ENCODE measurements around the gene RNF182.
"Not testable (repeated sequence)": the region's sequence is repeated elsewhere in the genome, so short reads cannot be mapped to it uniquely, and the experiment has no call there.

RNF182 gene

GRCh38 chr6:14017626-14018475 lies 93.1 kb downstream of the RNF182 start:
- H3K27me3 Mint-ChIP-seq = peaks cover 13% of the 10 kb centered on the region
- DNase-seq = no peak
- H3K27ac Mint-ChIP-seq = no peak overlapping the region
- no peaks in the 10 kb centered on the region for H3K4me1 Mint-ChIP-seq (ENCODE audit: low read depth)
- H3K4me3 Mint-ChIP-seq = no peak overlapping the region
- no peaks in the 10 kb centered on the region for H3K36me3 Mint-ChIP-seq (ENCODE audit: low read depth)
- H3K9me3 Mint-ChIP-seq = no peaks in the 10 kb centered on the region

DNA sequence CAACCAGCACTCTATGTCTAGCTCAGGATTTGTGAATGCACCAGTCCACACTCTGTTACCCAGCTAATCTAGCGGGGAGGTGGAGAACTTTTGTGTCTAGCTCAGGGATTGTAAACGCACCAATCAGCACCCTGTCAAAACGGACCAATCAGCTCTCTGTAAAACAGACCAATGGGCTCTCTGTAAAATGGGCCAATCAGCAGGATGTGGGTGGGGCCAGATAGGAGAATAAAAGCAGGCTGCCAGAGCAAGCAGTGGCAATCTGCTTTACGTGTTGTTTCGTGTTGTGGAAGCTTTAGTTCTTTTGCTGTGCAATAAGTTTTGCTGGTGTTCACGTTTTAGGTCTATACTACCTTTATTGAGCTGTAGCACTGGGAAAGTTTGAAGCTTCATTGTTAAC lies 93.8 kb downstream of the RNF182 start:
- H3K4me3 Mint-ChIP-seq; H3K36me3 Mint-ChIP-seq (ENCODE audit: low read depth); H3K9me3 Mint-ChIP-seq; H3K4me1 Mint-ChIP-seq (ENCODE audit: low read depth); DNase-seq; H3K27ac Mint-ChIP-seq: not testable (repeated sequence)
- peaks cover 13% of the 10 kb centered on the region for H3K27me3 Mint-ChIP-seq

DNA sequence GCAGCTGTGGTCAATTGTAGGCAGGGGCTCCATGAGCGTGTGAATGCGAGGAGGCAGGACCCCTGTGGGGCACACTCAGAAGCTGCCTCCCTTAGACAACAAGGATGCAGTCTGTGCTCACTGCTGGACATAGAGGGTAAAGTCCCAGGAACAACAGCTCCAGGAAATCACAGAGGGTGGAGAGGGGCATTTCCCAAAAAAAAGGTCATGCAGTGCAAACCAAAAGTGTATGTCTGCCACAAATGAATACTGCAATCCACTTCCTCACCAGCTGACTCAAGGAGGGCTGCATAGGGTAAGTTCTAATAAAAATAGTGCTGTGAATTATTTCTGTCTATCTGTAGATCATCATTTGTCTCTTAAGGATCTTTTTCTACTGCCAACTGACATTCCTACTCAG lies 95.8 kb downstream of the RNF182 start:
- Mint-ChIP-seq H3K27me3 (peaks cover 12% of the 10 kb centered on the region), H3K27ac (no peak overlapping the region), H3K4me1 (ENCODE audit: low read depth) (no peaks in the 10 kb centered on the region), H3K4me3 (no peak overlapping the region), H3K9me3 (no peaks in the 10 kb centered on the region), H3K36me3 (ENCODE audit: low read depth) (no peaks in the 10 kb centered on the region)
- DNase-seq = no peak

GRCh38 chr6:14021449-14021848 lies 96.7 kb downstream of the RNF182 start:
- H3K4me1 Mint-ChIP-seq (ENCODE audit: low read depth) = no peaks in the 10 kb centered on the region
- no peaks in the 10 kb centered on the region for H3K36me3 Mint-ChIP-seq (ENCODE audit: low read depth)
- peaks cover 15% of the 10 kb centered on the region for H3K27me3 Mint-ChIP-seq
- no peaks in the 10 kb centered on the region for H3K9me3 Mint-ChIP-seq
- no peak for DNase-seq
- H3K4me3 Mint-ChIP-seq = no peak overlapping the region
- no peak overlapping the region for H3K27ac Mint-ChIP-seq

DNA sequence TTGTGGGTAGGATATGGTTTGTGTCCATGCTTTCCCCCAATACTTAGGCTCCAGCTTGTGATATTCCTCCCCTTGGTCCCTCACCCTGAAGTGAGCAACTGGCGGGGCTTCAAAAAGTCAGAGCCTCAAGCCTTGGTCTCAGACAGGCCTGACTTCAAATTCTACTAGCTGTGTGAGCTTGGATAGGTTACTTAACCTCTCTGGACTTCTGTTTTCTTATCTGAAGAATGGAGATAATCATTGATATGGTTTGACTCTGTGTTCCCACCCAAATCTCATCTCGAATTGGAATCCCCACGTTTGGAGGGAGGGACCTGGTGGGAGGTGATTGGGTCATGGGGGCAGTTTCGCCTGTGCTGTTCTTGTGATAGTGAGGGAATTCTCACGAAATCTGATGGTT lies 97.9 kb downstream of the RNF182 start:
- H3K4me1 Mint-ChIP-seq (ENCODE audit: low read depth) = no peaks in the 10 kb centered on the region
- H3K4me3 Mint-ChIP-seq = no peak overlapping the region
- no peak overlapping the region for H3K27ac Mint-ChIP-seq
- H3K9me3 Mint-ChIP-seq = no peaks in the 10 kb centered on the region
- no peaks in the 10 kb centered on the region for H3K36me3 Mint-ChIP-seq (ENCODE audit: low read depth)
- H3K27me3 Mint-ChIP-seq = peaks cover 22% of the 10 kb centered on the region
- no peak for DNase-seq

DNA sequence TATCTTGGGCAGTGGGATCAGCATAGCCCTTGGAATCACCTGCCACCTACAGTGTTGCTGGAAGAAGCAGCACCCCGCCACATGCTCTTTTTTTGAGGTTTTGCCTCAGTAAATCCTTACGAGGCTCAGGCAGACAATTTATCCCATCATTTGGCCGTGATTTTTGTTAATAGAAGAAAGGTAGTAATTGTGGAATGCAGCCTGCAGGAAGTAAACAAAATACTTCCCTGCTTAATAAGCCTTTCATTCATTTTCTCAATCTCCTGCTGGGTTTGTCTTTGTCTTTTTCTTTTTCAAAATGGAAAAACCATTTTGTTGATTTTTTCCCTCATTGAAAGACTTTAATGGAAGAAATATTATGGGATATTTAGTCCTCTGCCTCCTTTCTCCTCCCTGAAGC lies 99.1 kb downstream of the RNF182 start:
- no peaks in the 10 kb centered on the region for H3K9me3 Mint-ChIP-seq
- H3K4me1 Mint-ChIP-seq (ENCODE audit: low read depth) = no peaks in the 10 kb centered on the region
- H3K27me3 Mint-ChIP-seq = peaks cover 29% of the 10 kb centered on the region
- no peaks in the 10 kb centered on the region for H3K36me3 Mint-ChIP-seq (ENCODE audit: low read depth)
- no peak overlapping the region for H3K4me3 Mint-ChIP-seq
- no peak overlapping the region for H3K27ac Mint-ChIP-seq
- DNase-seq = no peak

- H3K27ac Mint-ChIP-seq = no peak overlapping the region
Measured at GRCh38 chr6:14025160-14025559, 100.4 kb downstream of the RNF182 start.

DNA sequence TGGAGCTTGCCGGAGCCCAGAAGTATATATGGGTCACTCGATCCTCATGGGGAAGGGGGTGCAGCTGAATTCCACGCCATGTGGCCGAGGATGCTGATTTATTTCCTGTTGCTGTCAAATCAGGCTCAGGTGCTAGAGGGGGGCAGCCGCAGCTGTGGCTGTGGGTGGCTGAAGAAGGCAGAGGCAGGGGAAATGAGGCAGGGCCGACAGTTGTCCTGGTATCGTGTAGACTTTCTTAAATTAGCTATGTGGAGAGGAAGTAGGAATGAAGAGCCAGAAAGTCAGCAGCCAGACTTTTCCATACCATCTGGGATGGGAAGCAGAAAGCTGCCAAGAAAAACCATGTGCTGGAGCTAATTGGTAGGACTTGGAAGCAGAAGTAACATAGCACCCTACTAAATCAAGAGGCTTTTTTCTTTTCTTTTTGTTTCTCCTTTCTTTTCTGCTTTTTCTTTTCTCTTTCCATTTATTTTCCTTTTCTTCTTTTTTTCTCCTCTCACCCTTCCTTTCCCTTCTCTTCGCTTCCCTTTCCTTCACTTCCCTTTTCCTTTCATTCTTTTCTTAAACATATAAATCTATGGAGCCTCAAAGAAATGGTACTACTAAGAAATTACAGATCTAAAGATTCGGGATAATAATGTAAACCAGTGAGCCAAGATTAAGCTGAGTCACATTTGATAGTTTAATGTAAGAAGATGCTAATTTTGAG lies 102.2 kb downstream of the RNF182 start:
- Mint-ChIP-seq H3K27ac (no peak overlapping the region), H3K4me3 (no peak overlapping the region), H3K9me3 (no peaks in the 10 kb centered on the region), H3K4me1 (ENCODE audit: low read depth) (no peaks in the 10 kb centered on the region), H3K27me3 (peaks cover 41% of the 10 kb centered on the region), H3K36me3 (ENCODE audit: low read depth) (no peaks in the 10 kb centered on the region)
- DNase-seq = no peak

More at GRCh38 chr6:14025160-14025559, 100.4 kb downstream of the RNF182 start:
- Mint-ChIP-seq H3K27me3 (peaks cover 37% of the 10 kb centered on the region), H3K9me3 (no peaks in the 10 kb centered on the region), H3K36me3 (ENCODE audit: low read depth) (no peaks in the 10 kb centered on the region), H3K4me1 (ENCODE audit: low read depth) (no peaks in the 10 kb centered on the region), H3K4me3 (no peak overlapping the region)
- DNase-seq = no peak

GRCh38 chr6:14028631-14029030 lies 103.9 kb downstream of the RNF182 start:
- Mint-ChIP-seq H3K27ac (no peak overlapping the region), H3K4me1 (ENCODE audit: low read depth) (no peaks in the 10 kb centered on the region), H3K36me3 (ENCODE audit: low read depth) (no peaks in the 10 kb centered on the region), H3K9me3 (no peaks in the 10 kb centered on the region), H3K27me3 (peaks cover 43% of the 10 kb centered on the region), H3K4me3 (no peak overlapping the region)
- no peak for DNase-seq

GRCh38 chr6:14029605-14030004 lies 104.9 kb downstream of the RNF182 start:
- Mint-ChIP-seq H3K9me3 (no peaks in the 10 kb centered on the region), H3K4me1 (ENCODE audit: low read depth) (no peaks in the 10 kb centered on the region), H3K27ac (no peak overlapping the region), H3K36me3 (ENCODE audit: low read depth) (no peaks in the 10 kb centered on the region), H3K27me3 (peaks cover 50% of the 10 kb centered on the region), H3K4me3 (no peak overlapping the region)
- DNase-seq = no peak
